SK-N-SH (cell line): ENCODE measurements around the gene LEFTY1. TPM values are rescaled to one million over a fixed set of nuclear protein-coding genes. Genes with fewer than 3 reads are reported as not detected.

ENCODE experiments used
- CTCF ChIA-PET: fragments of 300-600, 350-600 bp; formaldehyde crosslinking; extraction: SDS; loops from one replicate; lab custom pipeline; 2021; lab: Yijun Ruan, JAX
- POLR2A ChIA-PET: fragments of 350-600 bp; sonication (Branson Sonifier 250); formaldehyde crosslinking; extraction: SDS; loops from one replicate; lab custom pipeline; 2020; ENCODE audit warnings: antibody characterized with exemption, inconsistent platforms; lab: Yijun Ruan, JAX
- DNase-seq: peaks from one replicate; pipeline ENCODE4 v3.0.0; 2012
- H2AFZ ChIP-seq: fragments of 200-600 bp; sonication (generic); 2 replicates; pipeline ENCODE4 v1.8.1; 2016; ENCODE audit warnings: antibody characterized with exemption, mild to moderate bottlenecking, low read depth
- H3F3A ChIP-seq: fragments of 200-600 bp; sonication (generic); replicated peaks from 2 replicates; pipeline ENCODE3; 2016; ENCODE audit warnings: antibody characterized with exemption, mild to moderate bottlenecking; ENCODE audit not compliant: insufficient read depth
- H3K27ac ChIP-seq, 2 experiments: fragments of 200-500 bp in 1 of 2; fragments of 200-600 bp in 1 of 2; sonication (Bioruptor generic) in 1 of 2; sonication (generic), shearing (Covaris generic) in 1 of 2; 2 replicates each; pipeline versions ENCODE4 v1.5.1 to v1.6.1; 2014 to 2016; ENCODE audit warnings: low read depth in 2 of 2, inconsistent platforms in 1 of 2, low read length in 1 of 2, mild to moderate bottlenecking in 1 of 2, mixed read lengths in 1 of 2
- H3K27me3 ChIP-seq: fragments of 200-600 bp; sonication (generic), shearing (Covaris generic); 2 replicates; pipeline ENCODE4 v1.6.1; 2016; ENCODE audit warnings: mixed run types; ENCODE audit not compliant: insufficient read depth
- H3K36me3 ChIP-seq, 2 experiments: fragments of 200-500 bp in 1 of 2; fragments of 200-600 bp in 1 of 2; sonication (Bioruptor generic) in 1 of 2; sonication (generic) in 1 of 2; replicated peaks in 1 of 2; 2 replicates each; pipeline versions ENCODE3 to v1.5.1; 2014 to 2016; ENCODE audit warnings: low read length in 1 of 2, mild to moderate bottlenecking in 1 of 2; ENCODE audit not compliant: insufficient read depth in 2 of 2, control insufficient read depth in 1 of 2
- H3K4me1 ChIP-seq, 2 experiments: fragments of 200-500 bp in 1 of 2; fragments of 200-600 bp in 1 of 2; sonication (Bioruptor generic) in 1 of 2; sonication (generic), shearing (Covaris generic) in 1 of 2; 2 replicates each; pipeline versions ENCODE4 v1.5.1 to v1.6.1; 2014 to 2016; ENCODE audit warnings: low read depth in 1 of 2, low read length in 1 of 2, mixed run types in 1 of 2; ENCODE audit not compliant: insufficient read depth in 2 of 2, control insufficient read depth in 1 of 2
- H3K4me2 ChIP-seq: fragments of 200-600 bp; sonication (generic), shearing (Covaris generic); 2 replicates; pipeline ENCODE4 v1.6.1; 2017; ENCODE audit warnings: mixed run types
- H3K4me3 ChIP-seq, 2 experiments: fragments of 200-500 bp in 1 of 2; fragments of 200-600 bp in 1 of 2; sonication (Bioruptor generic) in 1 of 2; sonication (generic), shearing (Covaris generic) in 1 of 2; 2 replicates each; pipeline versions ENCODE4 v1.5.1 to v1.8.1; 2014 to 2016; ENCODE audit warnings: low read depth in 2 of 2, inconsistent platforms in 1 of 2, low read length in 1 of 2, mild to moderate bottlenecking in 1 of 2, mixed read lengths in 1 of 2, moderate library complexity in 1 of 2
- H3K79me2 ChIP-seq: fragments of 200-600 bp; sonication (generic); 2 replicates; pipeline ENCODE4 v1.8.1; 2017; ENCODE audit warnings: mild to moderate bottlenecking; ENCODE audit not compliant: insufficient read depth
- H3K9ac ChIP-seq: fragments of 200-600 bp; sonication (generic); 2 replicates; pipeline ENCODE4 v1.6.1; 2017; ENCODE audit warnings: mixed run types
- H3K9me2 ChIP-seq: fragments of 200-600 bp; sonication (generic); 2 replicates; pipeline ENCODE4 v1.6.1; 2017; ENCODE audit warnings: mixed run types
- H3K9me3 ChIP-seq: fragments of 200-600 bp; sonication (generic); 2 replicates; pipeline ENCODE4 v1.6.1; 2017; ENCODE audit warnings: mixed run types, mild to moderate bottlenecking, moderate library complexity
- H4K20me1 ChIP-seq: fragments of 200-600 bp; sonication (generic); 2 replicates; pipeline ENCODE4 v1.6.1; 2017; ENCODE audit warnings: mild to moderate bottlenecking, mixed run types; ENCODE audit not compliant: insufficient read depth
- ELF1 ChIP-seq: IDR thresholded peaks from 2 replicates; pipeline ENCODE4 v1.4.0; 2012
- EP300 ChIP-seq, 2 experiments: IDR thresholded peaks; 2 replicates each; pipeline versions ENCODE4 v1.4.0 to v1.6.1; 2012; ENCODE audit warnings: borderline replicate concordance in 1 of 2, low read depth in 1 of 2, low read length in 1 of 2
- EZH2phosphoT487 ChIP-seq: fragments of 200-600 bp; sonication (generic); IDR thresholded peaks from 2 replicates; pipeline ENCODE4 v1.6.1; 2017; ENCODE audit warnings: low read depth, mixed run types, mild to moderate bottlenecking, antibody characterized with exemption, moderate library complexity, borderline replicate concordance
- GABPA ChIP-seq: IDR thresholded peaks from 2 replicates; pipeline ENCODE4 v1.4.0; 2012; ENCODE audit warnings: low read depth, mild to moderate bottlenecking
- JUND ChIP-seq: IDR thresholded peaks from 2 replicates; pipeline ENCODE4 v1.4.0; 2012
- PBX3 ChIP-seq: IDR thresholded peaks from 2 replicates; pipeline ENCODE4; 2012
- POLR2AphosphoS5 ChIP-seq: IDR thresholded peaks from 2 replicates; pipeline ENCODE4 v1.6.1; 2012; ENCODE audit warnings: low read depth, low read length
- REST ChIP-seq: IDR thresholded peaks from 2 replicates; pipeline ENCODE4 v1.6.1; 2012; ENCODE audit warnings: mild to moderate bottlenecking, low read depth, low read length, moderate library complexity
- RFX5 ChIP-seq: IDR thresholded peaks from 2 replicates; pipeline ENCODE4 v1.6.1; 2012; ENCODE audit warnings: mild to moderate bottlenecking, improper control_type of control experiment, low read length
- RXRA ChIP-seq: IDR thresholded peaks from 2 replicates; pipeline ENCODE4 v1.4.0; 2012; ENCODE audit warnings: low read depth, mild to moderate bottlenecking, borderline replicate concordance
- TAF1 ChIP-seq: IDR thresholded peaks from 2 replicates; pipeline ENCODE4 v1.6.1; 2012; ENCODE audit warnings: low read depth, mild to moderate bottlenecking, low read length, moderate library complexity, borderline replicate concordance
- TEAD4 ChIP-seq: IDR thresholded peaks from 2 replicates; pipeline ENCODE4 v1.4.0; 2012; ENCODE audit warnings: mild to moderate bottlenecking, borderline replicate concordance; ENCODE audit not compliant: insufficient read depth
- USF1 ChIP-seq: IDR thresholded peaks from 2 replicates; pipeline ENCODE4 v1.4.0; 2012; ENCODE audit warnings: low read depth, borderline replicate concordance
- WGBS: methylation state at CpG from one replicate; pipeline ENCODE4 v1.1.6; 2017; ENCODE audit warnings: low lambda C conversion rate; 5-methylcytosine and 5-hydroxymethylcytosine counted together
- polyA plus RNA-seq, 3 experiments: library from polyadenylated mRNA; depleted of rRNA; stranded (reverse); fragments of >200 nt; gene quantifications; 2 replicates each; pipeline ENCODE4 v1.2.3, GENCODE V29; 2012

LEFTY1 gene
- polyA plus RNA-seq, 1 of the 3 experiments (the other 2 are of a cell fraction), result 0.07 TPM

- H3K9ac ChIP-seq, result no peak overlapping the region
- no peaks in the 10 kb centered on the region for H3K9me2 ChIP-seq
- H3K79me2 ChIP-seq, result no peaks in the 10 kb centered on the region
- no peaks in the 10 kb centered on the region for H3K9me3 ChIP-seq
- no peak overlapping the region for H3K27ac ChIP-seq
- no peak overlapping the region for H3K4me2 ChIP-seq
- POLR2A ChIA-PET, result no interaction called here
- no peaks in the 10 kb centered on the region for H3F3A ChIP-seq
- WGBS, result 92% methylated on average over 39 of the region's 53 CpGs
- no peaks in the 10 kb centered on the region for H4K20me1 ChIP-seq
- no peaks in the 10 kb centered on the region for H3K27me3 ChIP-seq
- DNase-seq, result peak; percentile 0
- no peak overlapping the region for H3K4me3 ChIP-seq
- H2AFZ ChIP-seq, result no peak overlapping the region
- CTCF ChIA-PET, result interaction anchor here (1.1 kb wide), 1 partner anchor 437 kb away, joined by 3 read pairs; no protein-coding TSS in a partner anchor
- peaks cover 0 to 25% of the 10 kb centered on the region in 2 experiments; a peak in 2 of 4 replicates for H3K4me1 ChIP-seq
- no peak for TF ChIP-seq RXRA
- TF ChIP-seq POLR2AphosphoS5, result no peak
- TF ChIP-seq USF1, result no peak
- no peak for TF ChIP-seq TAF1
- TF ChIP-seq REST, result no peak
- no peak for TF ChIP-seq EZH2phosphoT487
- TF ChIP-seq GABPA, result no peak
- H3K36me3 ChIP-seq, result peaks cover 0 to 4% of the 10 kb centered on the region in 2 experiments
These were observed 22.5 kb upstream of the LEFTY1 start for GRCh38 chr1:225911191-225912130.

- Histone ChIP-seq H3K9ac (no peak overlapping the region), H3K79me2 (no peaks in the 10 kb centered on the region), H3K4me3 (no peak overlapping the region), H3K27ac (no peak overlapping the region), H3K9me3 (no peaks in the 10 kb centered on the region), H3K36me3 (peaks cover 0 to 4% of the 10 kb centered on the region in 2 experiments), H2AFZ (no peak overlapping the region), H3K9me2 (no peaks in the 10 kb centered on the region), H3K4me2 (no peak overlapping the region), H3K4me1 (peaks cover 0 to 6% of the 10 kb centered on the region in 2 experiments; a peak in 1 of 4 replicates), H4K20me1 (no peaks in the 10 kb centered on the region), H3K27me3 (no peaks in the 10 kb centered on the region), H3F3A (no peaks in the 10 kb centered on the region)
- CTCF ChIA-PET, result interaction anchor here (0.9 to 1.7 kb wide), 3 partner anchors 14 to 435 kb away, joined by 3 read pairs; partner anchors contain the start of gene PYCR2
- DNase-seq, result no peak
- no peak for TF ChIP-seq ELF1
- no peak for TF ChIP-seq RFX5
- TF ChIP-seq JUND, result no peak
- TF ChIP-seq USF1, result no peak
- TF ChIP-seq EP300 (IDR thresholded peaks at IDR 0.05; ENCODE audit: borderline replicate concordance in 1 of 2, low read depth in 1 of 2, low read length in 1 of 2), result no peak
- TF ChIP-seq TEAD4, result no peak
- no peak for TF ChIP-seq PBX3
- POLR2A ChIA-PET, result no interaction called here
- WGBS, result 79% methylated on average over 1 of the region's 1 CpG
These were observed 20.5 kb upstream of the LEFTY1 start for GRCh38 chr1:225909477-225909876.
